TTC549 (cell line): ENCODE results near the gene DPP9.
"Not testable (repeated sequence)": the region's sequence is repeated elsewhere in the genome, so short reads cannot be mapped to it uniquely, and the experiment has no call there.

ENCODE experiments used
- FAIRE-seq: peaks from 2 replicates; lab custom pipeline; 2012; peaks lifted over from hg19 to GRCh38; lab: Jason Lieb, UNC

The DPP9 gene

DNA sequence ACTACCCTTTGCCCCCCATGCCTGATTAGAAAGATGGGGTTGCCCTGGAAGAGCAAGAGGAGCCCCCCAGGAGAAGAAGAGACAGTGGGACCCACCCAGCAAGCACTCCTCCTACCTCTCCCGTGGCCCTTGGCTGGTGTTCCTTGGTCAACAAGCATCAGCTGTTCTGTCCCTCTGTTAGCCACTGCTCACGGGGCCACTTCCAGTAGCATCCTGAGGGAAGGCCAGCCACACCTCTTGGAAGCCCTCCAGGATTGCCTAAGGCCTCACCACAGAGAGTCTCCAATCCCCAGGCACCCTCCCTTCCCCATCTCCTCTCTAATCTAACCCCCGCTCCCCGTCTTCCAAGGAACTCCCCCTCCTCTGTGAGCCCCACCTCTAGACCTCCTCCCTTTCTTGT lies 15.1 kb upstream of the DPP9 start:
- no peak for FAIRE-seq

DNA sequence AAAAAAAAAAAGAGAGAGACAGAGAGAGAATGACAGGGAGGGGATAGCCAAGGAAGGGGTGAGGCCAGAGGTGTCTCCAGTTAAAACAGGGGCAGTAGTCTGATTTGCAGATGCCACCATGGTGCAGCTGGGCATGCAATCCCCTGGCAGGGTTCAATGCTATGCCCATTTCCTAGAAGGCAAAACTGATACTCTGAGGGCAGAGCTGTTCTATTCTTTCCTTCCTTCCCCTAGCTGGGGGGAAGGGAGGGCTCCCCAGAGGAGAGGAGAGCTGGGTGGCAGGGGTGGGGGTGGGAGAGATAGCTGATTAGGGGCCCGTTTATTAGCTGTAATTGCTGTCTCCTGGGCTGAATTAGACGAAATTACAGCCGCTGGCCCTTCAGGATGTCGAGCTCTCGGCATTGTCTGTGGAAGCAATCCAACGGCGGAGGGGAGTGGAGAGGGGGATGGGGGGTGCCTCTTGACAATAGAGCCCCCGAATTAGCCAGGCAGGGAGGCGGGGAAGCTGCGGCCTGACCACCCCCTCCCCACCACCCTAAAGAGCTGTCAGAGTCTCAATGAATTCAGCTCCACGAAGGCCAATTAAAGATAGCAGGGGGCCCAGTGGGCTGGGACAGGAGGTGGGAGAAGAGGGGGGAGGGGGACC lies 14.4 kb upstream of the DPP9 start:
- no peak for FAIRE-seq

DNA sequence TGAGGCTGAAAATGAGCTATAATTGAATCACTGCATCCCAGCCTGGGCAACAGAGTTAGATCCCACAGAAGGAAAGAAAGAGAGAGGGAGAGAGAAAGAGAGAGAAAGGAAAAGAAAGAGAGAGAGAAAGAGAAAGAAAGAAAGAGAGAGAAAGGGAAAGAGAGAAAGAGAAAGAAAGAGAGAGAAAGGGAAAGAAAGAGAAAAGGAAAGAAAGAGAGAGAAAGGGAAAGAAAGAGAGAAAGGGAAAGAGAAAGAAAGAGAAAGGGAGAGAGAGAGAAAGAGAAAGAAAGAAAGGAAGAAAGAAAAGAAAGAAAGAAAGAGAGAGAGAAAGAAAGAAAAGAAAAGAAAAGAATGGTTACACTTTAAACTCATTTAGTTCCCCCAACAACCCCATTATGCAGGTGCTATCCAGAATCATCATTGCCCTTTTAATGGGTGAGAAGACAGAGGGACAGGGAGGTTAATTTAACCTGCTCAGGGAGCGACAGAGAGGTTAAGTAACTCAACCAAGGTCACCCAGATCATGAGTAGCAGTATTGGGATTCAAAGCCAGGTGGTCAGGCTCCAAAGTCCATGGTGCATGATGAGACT lies 10.2 kb upstream of the DPP9 start:
- FAIRE-seq: no peak

DNA sequence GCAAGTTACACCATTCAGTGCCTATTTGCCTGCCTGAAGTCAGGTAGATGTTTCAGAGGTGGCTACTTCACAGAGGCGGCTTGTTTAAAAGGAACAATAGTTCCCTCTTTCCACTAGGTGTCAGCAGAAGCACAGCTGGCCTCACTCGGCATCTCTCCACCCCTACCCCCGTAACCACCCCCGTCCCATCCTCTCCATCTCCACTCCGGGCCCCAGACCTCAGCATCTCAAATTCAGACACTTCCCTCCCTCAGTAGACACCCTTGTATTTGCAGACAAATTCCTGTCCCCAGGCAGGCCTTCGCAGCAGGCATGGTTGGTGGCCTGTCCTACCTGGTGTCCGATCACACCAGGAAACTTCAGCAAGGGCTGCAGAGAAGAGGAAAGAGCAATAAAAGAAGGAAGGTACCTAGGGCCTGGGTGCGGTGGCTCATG lies 9.1 kb upstream of the DPP9 start:
- no peak for FAIRE-seq

DNA sequence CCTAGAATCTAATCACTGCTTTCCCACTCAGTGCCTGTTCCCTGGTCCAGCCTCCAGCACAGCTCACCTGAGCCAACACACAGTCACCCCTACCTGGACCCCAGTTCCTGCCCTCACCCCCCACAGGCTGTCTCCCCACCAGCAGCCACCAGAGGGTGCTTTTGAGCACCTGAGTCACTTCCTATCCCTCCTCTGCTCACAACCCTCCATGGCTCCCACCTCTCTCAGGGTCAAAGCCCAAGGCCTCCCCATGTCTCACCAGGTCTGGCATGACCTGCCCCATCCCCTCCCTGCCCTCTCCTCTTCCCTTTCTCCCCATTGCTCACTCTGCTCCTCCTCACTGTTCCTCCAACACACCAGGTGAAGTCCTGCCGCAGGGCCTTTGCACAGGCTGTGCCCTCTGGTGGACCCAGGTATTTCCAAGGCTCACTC lies 7.1 kb upstream of the DPP9 start:
- FAIRE-seq: no peak

DNA sequence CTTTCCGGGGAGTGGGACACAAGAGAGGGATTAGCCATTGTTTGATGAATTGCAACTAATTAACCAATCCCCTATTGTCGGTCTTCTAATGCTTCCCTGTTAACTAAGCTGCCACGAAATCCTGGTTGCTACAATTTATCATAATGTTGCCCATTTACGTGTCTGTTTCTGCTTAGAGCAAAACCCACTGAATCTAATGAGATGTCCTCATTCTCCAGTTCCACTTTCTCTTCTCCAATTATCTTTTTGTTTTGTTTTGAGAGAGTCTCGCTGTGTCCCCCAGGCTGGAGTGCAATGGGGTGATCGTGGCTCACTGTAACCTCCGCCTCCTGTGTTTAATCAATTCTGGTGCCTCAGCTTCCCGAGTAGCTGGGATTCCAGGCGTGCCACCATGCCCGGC lies 5.2 kb upstream of the DPP9 start:
- FAIRE-seq: no peak

DNA sequence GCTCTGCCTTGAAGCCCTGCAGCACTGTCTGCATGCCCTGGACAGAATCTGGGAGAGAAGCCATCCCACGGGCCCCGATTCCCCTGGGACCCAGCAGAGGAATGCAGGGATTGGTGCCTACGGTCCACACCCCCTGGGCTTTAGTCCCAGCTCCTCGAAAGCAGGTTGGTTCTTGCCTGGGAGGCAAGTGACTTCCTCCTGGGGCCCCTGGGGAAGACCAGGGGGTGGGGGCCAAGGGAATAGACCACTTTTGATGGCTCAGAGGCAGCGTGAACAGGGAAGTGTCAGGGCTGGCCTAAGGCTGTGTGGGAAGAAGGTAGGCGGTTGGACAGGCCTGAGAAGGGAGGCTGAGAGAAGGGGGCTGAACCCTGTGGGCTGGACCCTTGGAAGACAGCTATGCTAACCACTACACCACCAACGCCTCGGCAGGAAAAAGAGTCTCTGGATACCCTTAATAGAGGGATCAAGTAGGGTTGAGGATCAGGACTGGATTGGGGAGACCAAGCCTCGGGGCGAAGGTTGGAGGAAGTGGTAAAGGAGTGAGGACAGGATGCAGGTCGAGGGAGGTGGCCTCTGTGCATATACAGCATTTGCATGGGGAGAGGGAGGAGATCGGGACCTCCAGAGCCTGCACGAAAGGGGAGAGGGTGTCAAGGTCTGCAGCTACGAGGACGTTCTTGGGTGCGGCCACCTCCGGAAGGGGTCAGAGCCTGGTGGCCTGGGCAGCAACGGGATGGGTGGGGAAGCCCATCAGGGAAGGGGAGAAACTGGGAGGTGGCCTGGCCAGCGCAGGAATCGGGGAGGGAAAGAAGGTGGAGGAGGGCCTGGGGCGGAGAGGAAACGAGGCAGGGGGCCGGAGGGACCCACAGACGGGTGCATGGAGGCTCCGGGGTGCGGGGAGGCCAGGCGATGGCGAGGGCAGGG lies 709 bp downstream of the DPP9 start:
- no peak for FAIRE-seq

DNA sequence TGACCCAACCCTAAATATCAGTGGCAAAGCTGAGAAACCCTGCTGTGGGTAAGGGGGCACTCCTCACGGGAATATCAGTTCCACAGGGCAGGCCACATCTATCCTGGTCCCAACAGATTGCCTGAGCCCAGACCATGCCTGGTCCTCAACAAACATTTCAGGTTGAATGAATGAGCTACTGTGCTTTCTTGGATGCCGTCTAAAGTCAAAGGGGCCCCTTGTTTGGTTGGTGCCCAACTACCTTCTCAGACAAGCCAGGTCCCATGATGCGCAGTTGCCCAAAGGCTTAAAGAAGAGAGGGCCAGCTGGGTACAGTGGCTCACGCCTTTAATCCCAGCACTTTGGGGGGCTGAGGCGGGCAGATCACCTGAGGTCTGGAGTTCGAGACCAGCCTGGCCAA lies 2.4 kb downstream of the DPP9 start:
- FAIRE-seq: no peak

DNA sequence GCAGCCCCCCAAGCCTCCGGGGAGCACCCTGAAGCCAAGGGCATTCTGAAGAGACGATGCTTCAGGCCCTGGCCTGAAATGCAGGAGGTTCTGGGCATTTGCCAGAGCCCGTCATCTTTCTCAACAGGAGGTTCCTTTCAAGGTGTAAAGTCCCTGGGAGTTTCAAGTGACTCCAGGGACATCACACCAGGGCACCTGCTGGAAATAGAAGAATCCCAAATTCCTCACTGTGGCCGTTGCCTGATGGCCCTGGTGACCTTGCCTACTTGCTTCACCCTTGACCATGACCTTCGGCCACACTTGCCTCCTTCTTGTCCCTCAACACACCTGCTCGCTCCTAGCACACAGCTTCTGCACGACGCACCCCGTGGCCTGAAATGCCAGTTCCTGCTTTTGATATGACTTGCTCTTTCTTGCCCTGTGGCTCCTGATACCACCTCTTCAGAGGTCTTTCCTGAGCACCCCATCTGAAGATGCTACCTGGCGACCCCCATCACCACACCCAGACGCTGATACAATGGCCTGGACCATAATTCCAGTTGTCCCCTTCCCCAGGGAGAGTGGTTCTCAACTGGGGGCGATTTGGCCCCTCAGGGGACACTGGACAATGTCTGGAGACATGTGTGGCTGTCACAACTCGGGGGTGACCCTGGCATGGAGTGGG lies 3.5 kb downstream of the DPP9 start:
- FAIRE-seq: no peak

DNA sequence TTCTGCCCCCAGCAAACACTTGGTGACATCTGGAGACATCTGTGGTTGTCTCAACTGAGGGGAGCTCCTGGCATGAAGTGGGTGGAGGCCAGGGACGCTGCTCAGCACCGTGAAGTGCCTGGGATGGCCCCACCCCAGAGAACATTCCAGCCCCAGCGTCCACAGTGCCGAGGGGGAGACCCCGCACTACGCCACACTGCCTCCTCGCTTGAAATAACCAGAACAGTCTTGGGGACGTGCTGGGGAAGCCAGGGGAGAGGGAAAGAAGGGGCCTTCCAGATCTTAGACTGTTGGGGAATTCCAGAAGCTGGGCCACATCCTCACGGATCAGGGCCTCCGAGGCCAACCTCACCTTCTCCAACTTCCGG lies 4.2 kb downstream of the DPP9 start:
- FAIRE-seq: no peak

DNA sequence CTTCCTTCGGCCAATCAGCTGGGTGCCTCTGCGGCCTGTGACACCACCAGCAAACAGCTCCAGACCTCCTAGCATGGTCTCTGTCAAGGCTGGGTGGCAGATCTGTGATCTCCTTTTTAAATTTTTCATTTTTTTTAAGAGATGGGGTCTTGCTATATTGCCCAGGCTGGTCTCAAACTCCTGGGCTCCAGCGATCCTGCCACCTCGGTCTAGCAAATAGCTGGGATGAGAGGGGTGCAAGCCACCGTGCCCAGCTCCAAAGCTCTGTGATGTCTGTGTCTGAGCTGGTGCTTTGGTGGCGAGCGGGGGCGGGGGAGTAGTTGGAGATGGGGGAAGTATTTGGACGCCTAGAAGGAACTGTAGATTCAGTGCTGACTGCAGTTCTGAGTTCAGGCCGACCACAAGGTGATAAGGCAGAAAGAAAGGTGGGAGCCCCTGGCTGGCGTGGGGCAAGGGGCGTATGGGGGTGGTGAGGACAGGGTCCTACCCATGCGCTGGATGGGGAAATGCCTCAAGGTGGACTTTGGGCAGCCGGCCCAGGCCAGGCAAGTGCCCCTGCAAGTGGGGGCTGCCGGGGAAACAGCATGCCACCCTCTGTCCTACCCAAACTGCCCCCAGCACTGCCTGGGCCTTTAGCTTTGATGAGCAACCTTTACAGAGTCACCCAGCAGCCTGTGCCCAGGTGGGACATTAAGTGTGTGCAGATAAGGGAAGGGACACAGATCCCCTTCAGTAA lies 5.5 kb downstream of the DPP9 start:
- no peak for FAIRE-seq

DNA sequence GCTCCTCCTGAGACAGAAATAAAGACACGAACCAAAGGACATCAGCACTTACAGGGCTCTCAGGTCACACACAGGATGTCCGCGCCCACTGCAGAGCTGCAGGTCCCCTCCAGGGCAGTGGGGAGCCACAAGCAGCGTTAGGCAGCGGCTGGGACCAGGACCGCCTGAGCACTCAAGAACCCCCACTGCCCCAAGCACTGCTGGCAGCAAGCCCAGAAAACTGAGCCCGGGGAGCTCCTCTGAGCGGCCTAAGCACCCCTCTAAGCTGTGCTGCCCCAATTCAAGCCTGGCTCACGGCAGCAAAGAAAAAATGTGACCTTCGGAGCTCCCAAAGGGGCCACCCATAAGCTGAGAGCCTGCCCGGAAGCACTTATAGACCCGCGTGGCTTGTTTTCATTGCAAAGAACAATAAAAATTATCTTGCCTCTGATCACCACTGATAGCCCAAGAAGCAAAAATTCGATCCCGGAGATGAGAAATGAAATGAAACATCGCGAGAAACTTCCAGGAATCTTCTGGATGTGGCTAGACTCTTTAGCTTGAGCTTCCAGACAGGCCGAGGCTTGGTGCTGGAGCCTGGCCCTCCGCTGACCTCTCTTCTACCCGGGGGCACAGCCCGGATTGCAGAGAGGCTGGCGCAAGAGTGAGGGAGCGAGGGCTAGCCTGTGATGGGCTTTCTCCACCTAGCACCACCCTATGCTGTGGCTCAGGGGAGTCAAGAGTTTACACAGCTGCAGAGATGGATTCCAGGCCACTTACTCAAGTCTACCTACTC lies 6.3 kb downstream of the DPP9 start:
- FAIRE-seq: no peak

DNA sequence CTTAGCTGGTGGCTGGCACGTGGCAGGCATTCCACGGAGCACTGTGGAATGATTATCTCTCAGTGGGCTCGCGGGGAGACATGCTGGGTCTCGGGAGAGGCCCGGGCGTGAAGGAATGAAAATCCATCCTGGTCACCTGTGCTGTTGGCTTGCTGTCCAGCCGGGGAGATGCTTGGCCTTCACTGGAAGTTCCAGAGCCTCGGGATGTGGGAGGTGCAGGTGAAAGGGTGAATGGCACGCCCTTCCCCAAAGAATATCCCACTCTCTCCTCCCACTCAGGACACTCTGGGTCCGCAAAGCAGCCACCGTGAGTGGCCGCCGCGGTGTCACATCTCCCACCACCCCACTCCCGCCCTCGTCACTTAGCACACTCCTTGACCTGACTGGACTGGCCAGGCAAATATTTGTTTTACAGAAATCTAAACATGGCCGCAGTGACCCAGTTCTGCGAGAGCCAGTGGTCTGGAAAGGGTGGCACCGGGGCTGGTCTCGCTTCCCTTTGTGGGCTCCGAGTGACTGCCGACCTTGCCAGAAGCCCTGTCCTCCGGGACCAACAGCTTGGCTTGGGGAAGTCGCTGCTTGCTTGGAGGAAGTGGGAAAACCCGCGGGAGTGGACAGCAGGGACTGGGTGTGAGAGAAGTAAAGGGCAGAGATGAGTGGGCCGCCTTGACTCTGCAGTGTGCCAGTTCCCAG lies 8.0 kb downstream of the DPP9 start:
- FAIRE-seq: no peak

DNA sequence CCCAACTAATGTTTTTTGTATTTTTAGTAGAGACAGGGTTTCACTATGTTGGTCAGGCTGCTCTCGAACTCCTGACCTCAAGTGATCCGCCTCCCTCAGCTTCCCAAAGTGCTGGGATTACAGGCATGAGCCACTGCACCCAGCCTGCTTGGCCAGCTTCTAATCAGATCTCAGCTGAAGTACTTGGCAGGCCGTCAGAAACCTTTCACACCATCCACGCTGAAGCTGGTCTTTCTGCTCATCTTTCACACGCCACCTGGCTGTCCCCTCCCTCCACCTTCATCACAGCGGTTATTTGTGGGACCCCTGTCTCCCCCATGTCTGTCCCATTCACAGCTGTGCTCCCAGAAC lies 8.5 kb downstream of the DPP9 start:
- FAIRE-seq: not testable (repeated sequence)

DNA sequence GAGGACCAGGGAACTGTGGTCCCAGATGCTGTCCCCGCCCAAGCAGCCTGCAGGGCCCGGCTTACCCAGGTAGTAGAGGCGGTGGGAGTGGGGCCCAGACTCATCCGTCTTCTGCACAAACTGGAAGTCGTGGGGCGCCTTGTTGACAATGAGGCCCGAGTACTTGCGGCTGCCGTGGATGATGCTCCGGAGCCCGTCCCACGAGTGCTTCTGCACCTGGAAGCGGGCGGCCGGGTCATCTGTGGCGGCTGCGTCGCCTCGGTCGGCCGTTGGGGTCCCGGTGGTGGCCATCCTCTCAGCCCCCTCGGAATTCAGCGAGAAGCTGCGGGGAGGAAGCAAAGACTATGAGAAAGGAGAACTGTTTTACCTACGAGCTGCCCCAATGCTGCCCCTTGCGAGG lies 9.6 kb downstream of the DPP9 start:
- no peak for FAIRE-seq

DNA sequence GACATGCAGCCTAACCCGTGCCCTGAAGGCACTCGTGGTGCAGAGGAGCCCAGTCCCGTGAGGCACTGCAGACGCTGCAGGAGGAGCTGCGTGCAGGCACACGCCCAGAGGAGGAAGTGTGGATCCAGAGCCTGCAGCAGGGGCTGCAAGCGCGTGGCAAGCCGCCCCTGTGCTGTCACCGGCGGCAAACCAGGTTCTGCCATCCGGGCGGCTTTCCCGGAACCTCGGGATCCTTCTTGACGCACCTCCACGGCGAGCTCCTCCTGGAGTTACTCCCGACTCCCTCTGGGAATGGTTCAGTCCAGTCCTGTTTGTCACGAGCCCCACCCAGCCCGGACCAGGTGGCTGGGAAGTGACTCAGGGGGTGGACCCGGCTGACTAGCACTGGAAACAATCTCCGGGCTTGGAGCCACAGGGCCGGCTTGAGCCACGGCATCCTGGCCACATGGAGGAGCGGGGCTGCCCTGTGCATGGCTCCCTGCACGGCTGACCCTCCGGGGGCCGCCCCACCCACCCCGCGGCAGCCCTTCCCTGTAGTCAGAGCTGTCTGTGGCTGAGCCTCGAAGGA lies 10.2 kb downstream of the DPP9 start:
- FAIRE-seq: no peak

DNA sequence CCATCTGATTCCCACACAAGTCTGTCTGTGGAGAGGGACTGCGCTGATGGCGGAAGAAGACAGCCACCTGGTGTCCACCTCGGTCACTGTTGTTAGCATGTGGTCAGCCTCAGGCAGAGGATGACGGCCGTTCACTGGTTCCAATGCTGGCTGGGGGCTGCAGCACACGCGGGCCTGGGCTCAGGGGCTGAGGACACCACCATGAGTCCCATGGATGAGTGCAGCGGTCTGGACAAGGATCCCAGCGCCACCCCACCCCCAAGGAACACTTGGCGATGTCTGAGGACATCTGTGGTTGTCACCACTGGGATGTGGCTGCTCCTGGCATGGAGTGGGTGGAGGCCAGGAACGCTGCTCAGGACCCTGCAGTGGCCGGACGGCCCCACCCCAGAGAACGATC lies 10.9 kb downstream of the DPP9 start:
- no peak for FAIRE-seq

DNA sequence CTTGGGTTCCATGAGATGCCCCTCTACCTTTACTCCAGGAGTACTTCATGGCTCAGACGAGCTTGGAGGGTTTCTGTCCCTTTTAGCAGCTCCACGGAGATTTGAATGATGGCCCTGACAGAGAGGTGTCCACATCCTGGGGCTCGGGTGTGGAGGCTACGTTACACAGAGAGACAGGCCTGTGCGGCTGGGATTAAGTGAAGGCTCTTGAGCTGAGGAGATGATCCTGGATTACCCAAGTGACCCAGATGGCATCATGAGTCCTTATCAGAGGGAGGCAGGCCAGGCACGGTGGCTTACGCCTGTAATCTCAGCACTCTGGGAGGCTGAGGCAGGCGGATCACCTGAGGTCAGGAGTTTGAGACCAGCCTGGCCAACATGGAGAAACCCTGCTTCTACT lies 12.4 kb downstream of the DPP9 start:
- no peak for FAIRE-seq

DNA sequence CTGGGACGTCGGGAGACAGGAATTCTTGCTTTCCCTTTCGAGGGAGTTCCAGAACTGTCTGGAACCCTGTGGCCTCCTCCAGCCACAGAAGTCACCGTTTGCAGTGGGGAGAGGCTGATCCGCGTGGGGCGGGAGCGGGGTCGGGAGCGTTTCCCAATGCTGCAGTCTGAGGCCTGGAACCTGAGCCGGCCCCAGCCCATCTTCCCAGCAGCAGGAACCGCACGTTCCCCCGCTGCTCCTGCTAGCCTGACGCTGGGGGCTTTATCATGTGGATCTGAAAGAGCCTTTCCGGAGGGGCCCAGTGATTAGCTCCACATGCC lies 13.4 kb downstream of the DPP9 start:
- FAIRE-seq: no peak

DNA sequence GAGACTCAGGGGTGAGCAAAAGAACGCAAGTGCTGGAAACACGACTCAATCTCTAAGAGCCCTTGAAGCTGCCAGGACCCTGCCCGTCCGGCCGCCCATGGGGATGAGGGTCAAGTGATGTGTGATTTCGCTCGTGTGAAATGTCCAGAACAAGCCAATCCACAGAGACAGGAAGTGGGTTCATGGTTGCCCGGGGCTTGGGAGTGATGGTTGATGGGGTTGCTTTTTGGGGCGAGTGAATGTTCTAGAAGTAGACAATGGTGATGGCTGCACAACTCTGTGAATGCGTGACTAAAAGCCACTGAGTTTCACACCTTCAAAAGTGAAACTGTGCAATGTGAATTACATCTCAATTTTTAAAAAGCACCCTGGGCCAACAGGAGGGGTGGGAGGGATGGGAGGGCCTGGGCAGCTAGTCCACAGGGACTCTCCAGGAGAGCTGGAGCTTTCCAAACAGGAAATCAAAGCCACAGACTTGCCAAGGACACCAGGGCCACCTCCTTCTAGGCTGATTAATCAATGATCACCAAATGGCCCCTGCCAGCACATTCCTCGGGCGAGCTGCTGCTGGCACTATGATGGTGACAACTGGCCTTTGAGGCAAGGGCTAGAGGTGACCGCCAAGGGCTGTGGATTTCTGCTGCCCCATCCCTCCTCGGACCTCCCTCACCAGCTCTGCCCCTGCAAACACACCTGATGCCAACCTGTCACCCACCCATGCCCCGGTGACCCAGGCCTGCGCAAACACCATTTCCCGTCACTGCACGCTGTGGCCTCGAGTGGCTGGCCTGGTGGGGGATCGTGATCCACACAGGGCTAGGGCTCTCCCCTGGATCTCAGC lies 14.0 kb downstream of the DPP9 start:
- FAIRE-seq: no peak
